GM23338 (cell line): ENCODE results near the gene KLHDC7B. TPM values are rescaled to one million over a fixed set of nuclear protein-coding genes. Genes with fewer than 3 reads are reported as not detected.

Experiments used
- ATAC-seq: fragments of 200-7000 bp; cut with Tn5 transposase; 3 replicates; pipeline ENCODE4 v1.9.1; 2020
- DNase-seq: peaks from one replicate; pipeline ENCODE4 v3.0.0-alpha.2; 2015; ENCODE audit warnings: low spot score
- H2AFZ ChIP-seq: fragments of 200-600 bp; sonication (generic); 2 replicates; pipeline ENCODE4 v1.8.0; 2016; ENCODE audit warnings: antibody characterized with exemption, mild to moderate bottlenecking, moderate library complexity
- H3F3A ChIP-seq: fragments of 200-600 bp; sonication (generic); replicated peaks from 2 replicates; pipeline ENCODE4 v1.8.0; 2017; ENCODE audit warnings: antibody characterized with exemption, mixed run types, low read depth
- H3K27ac ChIP-seq: fragments of 200-600 bp; sonication (generic); 2 replicates; pipeline ENCODE4 v1.6.1; 2016; ENCODE audit warnings: low read depth
- H3K27me3 ChIP-seq: fragments of 200-600 bp; sonication (generic); 2 replicates; pipeline ENCODE4 v1.8.0; 2016; ENCODE audit warnings: mild to moderate bottlenecking, mixed run types, moderate library complexity; ENCODE audit not compliant: insufficient read depth
- H3K36me3 ChIP-seq: fragments of 200-600 bp; sonication (generic); 2 replicates; pipeline ENCODE4 v1.8.0; 2016; ENCODE audit warnings: mild to moderate bottlenecking; ENCODE audit not compliant: insufficient read depth
- H3K4me1 ChIP-seq: fragments of 200-600 bp; sonication (generic); 2 replicates; pipeline ENCODE4 v1.8.0; 2016; ENCODE audit warnings: mild to moderate bottlenecking, moderate library complexity; ENCODE audit not compliant: insufficient read depth
- H3K4me2 ChIP-seq: fragments of 200-600 bp; sonication (generic); 2 replicates; pipeline ENCODE4 v1.7.1; 2017; ENCODE audit warnings: mixed run types
- H3K4me3 ChIP-seq: fragments of 200-600 bp; sonication (generic); 2 replicates; pipeline ENCODE4 v1.6.1; 2016; ENCODE audit warnings: mixed run types
- H3K79me2 ChIP-seq: fragments of 200-600 bp; sonication (generic); replicated peaks from 2 replicates; pipeline ENCODE4 v1.8.0; 2017; ENCODE audit warnings: mild to moderate bottlenecking; ENCODE audit not compliant: insufficient read depth
- H3K9me2 ChIP-seq: fragments of 200-600 bp; sonication (generic); 2 replicates; pipeline ENCODE4 v1.8.0; 2017; ENCODE audit not compliant: insufficient read depth
- H4K20me1 ChIP-seq: fragments of 200-600 bp; sonication (generic); replicated peaks from 2 replicates; pipeline ENCODE4 v1.8.0; 2017; ENCODE audit warnings: mild to moderate bottlenecking; ENCODE audit not compliant: insufficient read depth
- H3K27ac Mint-ChIP-seq: 2 replicates; pipeline ENCODE4 v1.8.0; 2020; ENCODE audit warnings: inconsistent platforms, mild to moderate bottlenecking, moderate library complexity, mixed read lengths
- H3K27me3 Mint-ChIP-seq: 3 replicates; pipeline ENCODE4 v1.8.0; 2022; ENCODE audit warnings: low read depth, mild to moderate bottlenecking, moderate library complexity, mixed read lengths, inconsistent platforms; ENCODE audit not compliant: insufficient read depth, poor library complexity
- H3K36me3 Mint-ChIP-seq: 3 replicates; pipeline ENCODE4 v1.8.0; 2021; ENCODE audit warnings: low read depth, mild to moderate bottlenecking, inconsistent platforms, moderate library complexity, mixed read lengths
- H3K4me1 Mint-ChIP-seq: 3 replicates; pipeline ENCODE4 v1.8.0; 2020; ENCODE audit warnings: mild to moderate bottlenecking, inconsistent platforms, mixed read lengths
- H3K4me3 Mint-ChIP-seq: 3 replicates; pipeline ENCODE4 v1.8.0; 2021; ENCODE audit warnings: moderate library complexity, mild to moderate bottlenecking, inconsistent platforms, mixed read lengths
- H3K9me3 Mint-ChIP-seq: 3 replicates; pipeline ENCODE4 v1.8.0; 2020; ENCODE audit warnings: moderate library complexity, mild to moderate bottlenecking, inconsistent platforms, mixed read lengths
- CREB1 ChIP-seq: fragments of 250-450 bp; sonication (Bioruptor Pico); IDR thresholded peaks from 2 replicates; pipeline ENCODE4 v1.5.0; 2020; ENCODE audit warnings: low read depth, mild to moderate bottlenecking, moderate library complexity
- JUNB ChIP-seq: IDR thresholded peaks from one replicate; pipeline ENCODE4 v1.6.1; 2016; ENCODE audit warnings: antibody characterized with exemption; ENCODE audit not compliant: unreplicated experiment
- NANOG ChIP-seq: IDR thresholded peaks from 2 replicates; pipeline ENCODE4 v1.6.1; 2016; ENCODE audit warnings: antibody characterized with exemption, borderline replicate concordance
- POLR2AphosphoS5 ChIP-seq: IDR thresholded peaks from 2 replicates; pipeline ENCODE4 v1.6.1; 2016; ENCODE audit warnings: antibody characterized with exemption, low read depth
- ZNF114 ChIP-seq: fragments of 250-450 bp; sonication (Bioruptor Pico); IDR thresholded peaks from 2 replicates; pipeline ENCODE4 v1.5.0; 2020; ENCODE audit warnings: mild to moderate bottlenecking, moderate library complexity
- ZNF331 ChIP-seq: fragments of 250-450 bp; sonication (Bioruptor Pico); IDR thresholded peaks from 2 replicates; pipeline ENCODE4 v1.5.0; 2020; ENCODE audit warnings: low read depth, mild to moderate bottlenecking, moderate library complexity
- polyA plus RNA-seq: library from polyadenylated mRNA; unstranded; fragments of >200 nt; fragmentation: Nextera tagmentation; extraction: Ambion mirVana; gene quantifications from 2 replicates; pipeline ENCODE4 v1.2.1, GENCODE V29; 2016
- total RNA-seq: library from RNA; depleted of rRNA; stranded (reverse); fragments of >200 nt; shearing (Covaris generic); gene quantifications from 2 replicates; pipeline ENCODE4 v1.2.3, GENCODE V29; 2014
- TF ChIP-seq, protein P1 (sequence below): IDR thresholded peaks from 2 replicates; pipeline ENCODE4 v1.6.1; 2016; ENCODE audit warnings: antibody characterized with exemption
- TF ChIP-seq, protein P2 (sequence below): IDR thresholded peaks from one replicate; pipeline ENCODE4 v1.6.1; 2018; ENCODE audit warnings: antibody characterized with exemption; ENCODE audit not compliant: unreplicated experiment
- TF ChIP-seq, protein P3 (sequence below), 2 experiments: fragments of 200-600 bp in 1 of 2; sonication (generic) in 1 of 2; conservative IDR thresholded peaks; 2 replicates each; pipeline versions ENCODE4 v1.5.1 to v1.6.1; 2016 to 2017; ENCODE audit warnings: antibody characterized with exemption in 2 of 2, low read depth in 2 of 2, mild to moderate bottlenecking in 2 of 2, moderate library complexity in 1 of 2
- TF ChIP-seq, protein P4 (sequence below): fragments of 250-450 bp; sonication (Bioruptor Pico); IDR thresholded peaks from 2 replicates; pipeline ENCODE4 v1.5.0; 2020; ENCODE audit warnings: mild to moderate bottlenecking, moderate library complexity

The KLHDC7B gene
- total and polyA plus RNA-seq, 2 experiments from 2014 or later: not detected

DNA sequence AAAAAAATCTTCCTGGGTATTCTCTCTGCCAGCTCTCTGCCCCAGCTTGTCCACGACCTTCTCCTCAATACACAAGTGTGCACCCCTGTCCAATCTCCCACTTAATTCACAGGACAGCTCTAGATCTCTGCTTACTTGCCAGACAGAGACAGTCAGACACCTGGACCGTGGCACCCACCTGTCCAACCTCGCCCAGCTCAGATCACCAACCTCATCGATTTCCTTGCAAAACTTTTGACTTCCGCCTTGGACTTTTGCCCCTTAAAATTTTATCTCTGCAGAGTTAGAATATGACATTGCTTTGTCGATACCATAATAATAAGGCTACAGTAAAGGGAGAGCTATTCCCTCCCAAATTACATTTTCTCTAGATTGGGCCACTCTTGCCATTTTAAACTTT lies 48.6 kb upstream of the KLHDC7B start:
- no peak for DNase-seq

More for the DNA sequence above, 48.6 kb upstream of the KLHDC7B start:
- Histone ChIP-seq H3K27ac (no peak overlapping the region), H3K79me2 (no peaks in the 10 kb centered on the region), H3K4me2 (no peak overlapping the region), H3F3A (peaks cover 5% of the 10 kb centered on the region; the same call in 1 of the 2 replicates), H4K20me1 (no peaks in the 10 kb centered on the region), H3K4me1 (no peaks in the 10 kb centered on the region), H3K36me3 (no peaks in the 10 kb centered on the region), H3K9me2 (no peaks in the 10 kb centered on the region), H3K4me3 (no peak overlapping the region), H2AFZ (no peak overlapping the region), H3K27me3 (no peaks in the 10 kb centered on the region)
- no peak overlapping the region for H3K4me3 Mint-ChIP-seq
- H3K4me1 Mint-ChIP-seq: peaks cover 3% of the 10 kb centered on the region; the same call in 2 of the 3 replicates
- H3K27me3 Mint-ChIP-seq: peaks cover 20% of the 10 kb centered on the region
- no peak for ATAC-seq
- H3K27ac Mint-ChIP-seq: no peak overlapping the region
- no peaks in the 10 kb centered on the region for H3K9me3 Mint-ChIP-seq
- H3K36me3 Mint-ChIP-seq: no peaks in the 10 kb centered on the region; the same call in 2 of the 3 replicates
- TF ChIP-seq CREB1 (CRISPR knock-in tag) (no peak), ZNF114 (CRISPR knock-in tag) (no peak), ZNF331 (CRISPR knock-in tag) (no peak), POLR2AphosphoS5 (no peak), JUNB (no peak), NANOG (no peak)
- TF ChIP-seq, protein P1, sequence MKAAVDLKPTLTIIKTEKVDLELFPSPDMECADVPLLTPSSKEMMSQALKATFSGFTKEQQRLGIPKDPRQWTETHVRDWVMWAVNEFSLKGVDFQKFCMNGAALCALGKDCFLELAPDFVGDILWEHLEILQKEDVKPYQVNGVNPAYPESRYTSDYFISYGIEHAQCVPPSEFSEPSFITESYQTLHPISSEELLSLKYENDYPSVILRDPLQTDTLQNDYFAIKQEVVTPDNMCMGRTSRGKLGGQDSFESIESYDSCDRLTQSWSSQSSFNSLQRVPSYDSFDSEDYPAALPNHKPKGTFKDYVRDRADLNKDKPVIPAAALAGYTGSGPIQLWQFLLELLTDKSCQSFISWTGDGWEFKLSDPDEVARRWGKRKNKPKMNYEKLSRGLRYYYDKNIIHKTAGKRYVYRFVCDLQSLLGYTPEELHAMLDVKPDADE: no peak
- TF ChIP-seq, protein P2, sequence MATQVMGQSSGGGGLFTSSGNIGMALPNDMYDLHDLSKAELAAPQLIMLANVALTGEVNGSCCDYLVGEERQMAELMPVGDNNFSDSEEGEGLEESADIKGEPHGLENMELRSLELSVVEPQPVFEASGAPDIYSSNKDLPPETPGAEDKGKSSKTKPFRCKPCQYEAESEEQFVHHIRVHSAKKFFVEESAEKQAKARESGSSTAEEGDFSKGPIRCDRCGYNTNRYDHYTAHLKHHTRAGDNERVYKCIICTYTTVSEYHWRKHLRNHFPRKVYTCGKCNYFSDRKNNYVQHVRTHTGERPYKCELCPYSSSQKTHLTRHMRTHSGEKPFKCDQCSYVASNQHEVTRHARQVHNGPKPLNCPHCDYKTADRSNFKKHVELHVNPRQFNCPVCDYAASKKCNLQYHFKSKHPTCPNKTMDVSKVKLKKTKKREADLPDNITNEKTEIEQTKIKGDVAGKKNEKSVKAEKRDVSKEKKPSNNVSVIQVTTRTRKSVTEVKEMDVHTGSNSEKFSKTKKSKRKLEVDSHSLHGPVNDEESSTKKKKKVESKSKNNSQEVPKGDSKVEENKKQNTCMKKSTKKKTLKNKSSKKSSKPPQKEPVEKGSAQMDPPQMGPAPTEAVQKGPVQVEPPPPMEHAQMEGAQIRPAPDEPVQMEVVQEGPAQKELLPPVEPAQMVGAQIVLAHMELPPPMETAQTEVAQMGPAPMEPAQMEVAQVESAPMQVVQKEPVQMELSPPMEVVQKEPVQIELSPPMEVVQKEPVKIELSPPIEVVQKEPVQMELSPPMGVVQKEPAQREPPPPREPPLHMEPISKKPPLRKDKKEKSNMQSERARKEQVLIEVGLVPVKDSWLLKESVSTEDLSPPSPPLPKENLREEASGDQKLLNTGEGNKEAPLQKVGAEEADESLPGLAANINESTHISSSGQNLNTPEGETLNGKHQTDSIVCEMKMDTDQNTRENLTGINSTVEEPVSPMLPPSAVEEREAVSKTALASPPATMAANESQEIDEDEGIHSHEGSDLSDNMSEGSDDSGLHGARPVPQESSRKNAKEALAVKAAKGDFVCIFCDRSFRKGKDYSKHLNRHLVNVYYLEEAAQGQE: no peak
- TF ChIP-seq, protein P3, sequence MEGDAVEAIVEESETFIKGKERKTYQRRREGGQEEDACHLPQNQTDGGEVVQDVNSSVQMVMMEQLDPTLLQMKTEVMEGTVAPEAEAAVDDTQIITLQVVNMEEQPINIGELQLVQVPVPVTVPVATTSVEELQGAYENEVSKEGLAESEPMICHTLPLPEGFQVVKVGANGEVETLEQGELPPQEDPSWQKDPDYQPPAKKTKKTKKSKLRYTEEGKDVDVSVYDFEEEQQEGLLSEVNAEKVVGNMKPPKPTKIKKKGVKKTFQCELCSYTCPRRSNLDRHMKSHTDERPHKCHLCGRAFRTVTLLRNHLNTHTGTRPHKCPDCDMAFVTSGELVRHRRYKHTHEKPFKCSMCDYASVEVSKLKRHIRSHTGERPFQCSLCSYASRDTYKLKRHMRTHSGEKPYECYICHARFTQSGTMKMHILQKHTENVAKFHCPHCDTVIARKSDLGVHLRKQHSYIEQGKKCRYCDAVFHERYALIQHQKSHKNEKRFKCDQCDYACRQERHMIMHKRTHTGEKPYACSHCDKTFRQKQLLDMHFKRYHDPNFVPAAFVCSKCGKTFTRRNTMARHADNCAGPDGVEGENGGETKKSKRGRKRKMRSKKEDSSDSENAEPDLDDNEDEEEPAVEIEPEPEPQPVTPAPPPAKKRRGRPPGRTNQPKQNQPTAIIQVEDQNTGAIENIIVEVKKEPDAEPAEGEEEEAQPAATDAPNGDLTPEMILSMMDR (conservative IDR thresholded peaks at IDR 0.05; ENCODE audit: low read depth in 2 of 2): no peak
- TF ChIP-seq, protein P4, sequence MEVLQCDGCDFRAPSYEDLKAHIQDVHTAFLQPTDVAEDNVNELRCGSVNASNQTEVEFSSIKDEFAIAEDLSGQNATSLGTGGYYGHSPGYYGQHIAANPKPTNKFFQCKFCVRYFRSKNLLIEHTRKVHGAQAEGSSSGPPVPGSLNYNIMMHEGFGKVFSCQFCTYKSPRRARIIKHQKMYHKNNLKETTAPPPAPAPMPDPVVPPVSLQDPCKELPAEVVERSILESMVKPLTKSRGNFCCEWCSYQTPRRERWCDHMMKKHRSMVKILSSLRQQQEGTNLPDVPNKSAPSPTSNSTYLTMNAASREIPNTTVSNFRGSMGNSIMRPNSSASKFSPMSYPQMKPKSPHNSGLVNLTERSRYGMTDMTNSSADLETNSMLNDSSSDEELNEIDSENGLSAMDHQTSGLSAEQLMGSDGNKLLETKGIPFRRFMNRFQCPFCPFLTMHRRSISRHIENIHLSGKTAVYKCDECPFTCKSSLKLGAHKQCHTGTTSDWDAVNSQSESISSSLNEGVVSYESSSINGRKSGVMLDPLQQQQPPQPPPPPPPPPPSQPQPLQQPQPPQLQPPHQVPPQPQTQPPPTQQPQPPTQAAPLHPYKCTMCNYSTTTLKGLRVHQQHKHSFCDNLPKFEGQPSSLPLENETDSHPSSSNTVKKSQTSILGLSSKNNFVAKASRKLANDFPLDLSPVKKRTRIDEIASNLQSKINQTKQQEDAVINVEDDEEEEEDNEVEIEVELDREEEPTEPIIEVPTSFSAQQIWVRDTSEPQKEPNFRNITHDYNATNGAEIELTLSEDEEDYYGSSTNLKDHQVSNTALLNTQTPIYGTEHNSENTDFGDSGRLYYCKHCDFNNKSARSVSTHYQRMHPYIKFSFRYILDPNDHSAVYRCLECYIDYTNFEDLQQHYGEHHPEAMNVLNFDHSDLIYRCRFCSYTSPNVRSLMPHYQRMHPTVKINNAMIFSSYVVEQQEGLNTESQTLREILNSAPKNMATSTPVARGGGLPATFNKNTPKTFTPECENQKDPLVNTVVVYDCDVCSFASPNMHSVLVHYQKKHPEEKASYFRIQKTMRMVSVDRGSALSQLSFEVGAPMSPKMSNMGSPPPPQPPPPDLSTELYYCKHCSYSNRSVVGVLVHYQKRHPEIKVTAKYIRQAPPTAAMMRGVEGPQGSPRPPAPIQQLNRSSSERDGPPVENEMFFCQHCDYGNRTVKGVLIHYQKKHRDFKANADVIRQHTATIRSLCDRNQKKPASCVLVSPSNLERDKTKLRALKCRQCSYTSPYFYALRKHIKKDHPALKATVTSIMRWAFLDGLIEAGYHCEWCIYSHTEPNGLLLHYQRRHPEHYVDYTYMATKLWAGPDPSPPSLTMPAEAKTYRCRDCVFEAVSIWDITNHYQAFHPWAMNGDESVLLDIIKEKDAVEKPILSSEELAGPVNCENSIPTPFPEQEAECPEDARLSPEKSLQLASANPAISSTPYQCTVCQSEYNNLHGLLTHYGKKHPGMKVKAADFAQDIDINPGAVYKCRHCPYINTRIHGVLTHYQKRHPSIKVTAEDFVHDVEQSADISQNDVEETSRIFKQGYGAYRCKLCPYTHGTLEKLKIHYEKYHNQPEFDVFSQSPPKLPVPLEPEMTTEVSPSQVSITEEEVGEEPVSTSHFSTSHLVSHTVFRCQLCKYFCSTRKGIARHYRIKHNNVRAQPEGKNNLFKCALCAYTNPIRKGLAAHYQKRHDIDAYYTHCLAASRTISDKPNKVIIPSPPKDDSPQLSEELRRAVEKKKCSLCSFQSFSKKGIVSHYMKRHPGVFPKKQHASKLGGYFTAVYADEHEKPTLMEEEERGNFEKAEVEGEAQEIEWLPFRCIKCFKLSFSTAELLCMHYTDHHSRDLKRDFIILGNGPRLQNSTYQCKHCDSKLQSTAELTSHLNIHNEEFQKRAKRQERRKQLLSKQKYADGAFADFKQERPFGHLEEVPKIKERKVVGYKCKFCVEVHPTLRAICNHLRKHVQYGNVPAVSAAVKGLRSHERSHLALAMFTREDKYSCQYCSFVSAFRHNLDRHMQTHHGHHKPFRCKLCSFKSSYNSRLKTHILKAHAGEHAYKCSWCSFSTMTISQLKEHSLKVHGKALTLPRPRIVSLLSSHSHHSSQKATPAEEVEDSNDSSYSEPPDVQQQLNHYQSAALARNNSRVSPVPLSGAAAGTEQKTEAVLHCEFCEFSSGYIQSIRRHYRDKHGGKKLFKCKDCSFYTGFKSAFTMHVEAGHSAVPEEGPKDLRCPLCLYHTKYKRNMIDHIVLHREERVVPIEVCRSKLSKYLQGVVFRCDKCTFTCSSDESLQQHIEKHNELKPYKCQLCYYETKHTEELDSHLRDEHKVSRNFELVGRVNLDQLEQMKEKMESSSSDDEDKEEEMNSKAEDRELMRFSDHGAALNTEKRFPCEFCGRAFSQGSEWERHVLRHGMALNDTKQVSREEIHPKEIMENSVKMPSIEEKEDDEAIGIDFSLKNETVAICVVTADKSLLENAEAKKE (CRISPR knock-in tag): no peak
